GM23338 (cell line): ENCODE results near the gene SASH1. TPM values are rescaled to one million over a fixed set of nuclear protein-coding genes. Genes with fewer than 3 reads are reported as not detected.

Experiments
- ATAC-seq: fragments of 200-7000 bp; cut with Tn5 transposase; 3 replicates; pipeline ENCODE4 v1.9.1; 2020
- DNase-seq: peaks from one replicate; pipeline ENCODE4 v3.0.0-alpha.2; 2015; ENCODE audit warnings: low spot score
- H2AFZ ChIP-seq: fragments of 200-600 bp; sonication (generic); 2 replicates; pipeline ENCODE4 v1.8.0; 2016; ENCODE audit warnings: antibody characterized with exemption, mild to moderate bottlenecking, moderate library complexity
- H3F3A ChIP-seq: fragments of 200-600 bp; sonication (generic); replicated peaks from 2 replicates; pipeline ENCODE4 v1.8.0; 2017; ENCODE audit warnings: antibody characterized with exemption, mixed run types, low read depth
- H3K27ac ChIP-seq: fragments of 200-600 bp; sonication (generic); 2 replicates; pipeline ENCODE4 v1.6.1; 2016; ENCODE audit warnings: low read depth
- H3K27me3 ChIP-seq: fragments of 200-600 bp; sonication (generic); 2 replicates; pipeline ENCODE4 v1.8.0; 2016; ENCODE audit warnings: mild to moderate bottlenecking, mixed run types, moderate library complexity; ENCODE audit not compliant: insufficient read depth
- H3K36me3 ChIP-seq: fragments of 200-600 bp; sonication (generic); 2 replicates; pipeline ENCODE4 v1.8.0; 2016; ENCODE audit warnings: mild to moderate bottlenecking; ENCODE audit not compliant: insufficient read depth
- H3K4me1 ChIP-seq: fragments of 200-600 bp; sonication (generic); 2 replicates; pipeline ENCODE4 v1.8.0; 2016; ENCODE audit warnings: mild to moderate bottlenecking, moderate library complexity; ENCODE audit not compliant: insufficient read depth
- H3K4me2 ChIP-seq: fragments of 200-600 bp; sonication (generic); 2 replicates; pipeline ENCODE4 v1.7.1; 2017; ENCODE audit warnings: mixed run types
- H3K4me3 ChIP-seq: fragments of 200-600 bp; sonication (generic); 2 replicates; pipeline ENCODE4 v1.6.1; 2016; ENCODE audit warnings: mixed run types
- H3K79me2 ChIP-seq: fragments of 200-600 bp; sonication (generic); replicated peaks from 2 replicates; pipeline ENCODE4 v1.8.0; 2017; ENCODE audit warnings: mild to moderate bottlenecking; ENCODE audit not compliant: insufficient read depth
- H3K9me2 ChIP-seq: fragments of 200-600 bp; sonication (generic); 2 replicates; pipeline ENCODE4 v1.8.0; 2017; ENCODE audit not compliant: insufficient read depth
- H4K20me1 ChIP-seq: fragments of 200-600 bp; sonication (generic); replicated peaks from 2 replicates; pipeline ENCODE4 v1.8.0; 2017; ENCODE audit warnings: mild to moderate bottlenecking; ENCODE audit not compliant: insufficient read depth
- H3K27ac Mint-ChIP-seq: 2 replicates; pipeline ENCODE4 v1.8.0; 2020; ENCODE audit warnings: inconsistent platforms, mild to moderate bottlenecking, moderate library complexity, mixed read lengths
- H3K27me3 Mint-ChIP-seq: 3 replicates; pipeline ENCODE4 v1.8.0; 2022; ENCODE audit warnings: low read depth, mild to moderate bottlenecking, moderate library complexity, mixed read lengths, inconsistent platforms; ENCODE audit not compliant: insufficient read depth, poor library complexity
- H3K36me3 Mint-ChIP-seq: 3 replicates; pipeline ENCODE4 v1.8.0; 2021; ENCODE audit warnings: low read depth, mild to moderate bottlenecking, inconsistent platforms, moderate library complexity, mixed read lengths
- H3K4me1 Mint-ChIP-seq: 3 replicates; pipeline ENCODE4 v1.8.0; 2020; ENCODE audit warnings: mild to moderate bottlenecking, inconsistent platforms, mixed read lengths
- H3K4me3 Mint-ChIP-seq: 3 replicates; pipeline ENCODE4 v1.8.0; 2021; ENCODE audit warnings: moderate library complexity, mild to moderate bottlenecking, inconsistent platforms, mixed read lengths
- H3K9me3 Mint-ChIP-seq: 3 replicates; pipeline ENCODE4 v1.8.0; 2020; ENCODE audit warnings: moderate library complexity, mild to moderate bottlenecking, inconsistent platforms, mixed read lengths
- CREB1 ChIP-seq: fragments of 250-450 bp; sonication (Bioruptor Pico); IDR thresholded peaks from 2 replicates; pipeline ENCODE4 v1.5.0; 2020; ENCODE audit warnings: low read depth, mild to moderate bottlenecking, moderate library complexity
- EZH2 ChIP-seq: fragments of 200-600 bp; sonication (generic); IDR thresholded peaks from one replicate; pipeline ENCODE4 v1.8.0; 2017; ENCODE audit warnings: antibody characterized with exemption, mild to moderate bottlenecking, low read depth; ENCODE audit not compliant: unreplicated experiment
- EZH2phosphoT487 ChIP-seq: fragments of 200-600 bp; sonication (generic); IDR thresholded peaks from one replicate; pipeline ENCODE4 v1.8.1; 2018; ENCODE audit warnings: antibody characterized with exemption; ENCODE audit not compliant: unreplicated experiment
- JUNB ChIP-seq: IDR thresholded peaks from one replicate; pipeline ENCODE4 v1.6.1; 2016; ENCODE audit warnings: antibody characterized with exemption; ENCODE audit not compliant: unreplicated experiment
- NANOG ChIP-seq: IDR thresholded peaks from 2 replicates; pipeline ENCODE4 v1.6.1; 2016; ENCODE audit warnings: antibody characterized with exemption, borderline replicate concordance
- POLR2AphosphoS5 ChIP-seq: IDR thresholded peaks from 2 replicates; pipeline ENCODE4 v1.6.1; 2016; ENCODE audit warnings: antibody characterized with exemption, low read depth
- STAT1 ChIP-seq: IDR thresholded peaks from one replicate; pipeline ENCODE4 v1.6.1; 2016; ENCODE audit warnings: antibody characterized with exemption; ENCODE audit not compliant: unreplicated experiment
- ZNF114 ChIP-seq: fragments of 250-450 bp; sonication (Bioruptor Pico); IDR thresholded peaks from 2 replicates; pipeline ENCODE4 v1.5.0; 2020; ENCODE audit warnings: mild to moderate bottlenecking, moderate library complexity
- ZNF331 ChIP-seq: fragments of 250-450 bp; sonication (Bioruptor Pico); IDR thresholded peaks from 2 replicates; pipeline ENCODE4 v1.5.0; 2020; ENCODE audit warnings: low read depth, mild to moderate bottlenecking, moderate library complexity
- polyA plus RNA-seq: library from polyadenylated mRNA; unstranded; fragments of >200 nt; fragmentation: Nextera tagmentation; extraction: Ambion mirVana; gene quantifications from 2 replicates; pipeline ENCODE4 v1.2.1, GENCODE V29; 2016
- total RNA-seq: library from RNA; depleted of rRNA; stranded (reverse); fragments of >200 nt; shearing (Covaris generic); gene quantifications from 2 replicates; pipeline ENCODE4 v1.2.3, GENCODE V29; 2014
- TF ChIP-seq, protein P1 (sequence below): IDR thresholded peaks from one replicate; pipeline ENCODE4 v1.6.1; 2018; ENCODE audit warnings: antibody characterized with exemption; ENCODE audit not compliant: unreplicated experiment
- TF ChIP-seq, protein P2 (sequence below): fragments of 250-450 bp; sonication (Bioruptor Pico); IDR thresholded peaks from 2 replicates; pipeline ENCODE4 v1.5.0; 2020; ENCODE audit warnings: mild to moderate bottlenecking, moderate library complexity
- TF ChIP-seq, protein P3 (sequence below), 2 experiments: fragments of 200-600 bp in 1 of 2; sonication (generic) in 1 of 2; conservative IDR thresholded peaks; 2 replicates each; pipeline versions ENCODE4 v1.5.1 to v1.6.1; 2016 to 2017; ENCODE audit warnings: antibody characterized with exemption in 2 of 2, low read depth in 2 of 2, mild to moderate bottlenecking in 2 of 2, moderate library complexity in 1 of 2
- TF ChIP-seq, protein P4 (sequence below): IDR thresholded peaks from 2 replicates; pipeline ENCODE4 v1.6.1; 2016; ENCODE audit warnings: antibody characterized with exemption

The SASH1 gene
- total and polyA plus RNA-seq, 2 experiments from 2014 or later, result 8.2 to 30.2 TPM

DNA sequence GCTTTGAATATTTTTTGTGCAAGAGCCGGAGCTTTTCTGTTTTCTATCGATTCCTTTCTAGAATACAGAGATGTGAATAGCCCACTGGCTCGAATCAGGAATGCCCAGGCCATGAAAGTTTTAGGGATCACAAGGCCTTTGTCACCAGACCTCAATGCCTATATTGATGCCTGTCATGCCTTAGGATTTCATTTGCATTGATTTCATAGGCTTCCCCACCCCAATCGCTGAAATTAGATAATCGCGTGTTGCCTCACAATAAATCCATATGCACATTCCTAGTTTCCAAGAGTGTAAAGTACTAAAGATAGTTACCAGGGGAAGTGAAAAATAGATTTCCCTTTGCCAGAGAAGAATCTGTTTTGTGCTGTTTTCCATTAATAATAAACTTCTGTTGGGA, 150.8 kb downstream of the SASH1 start:
- Mint-ChIP-seq H3K9me3 (no peaks in the 10 kb centered on the region), H3K4me3 (no peak overlapping the region), H3K4me1 (no peaks in the 10 kb centered on the region), H3K27me3 (no peaks in the 10 kb centered on the region), H3K27ac (no peak overlapping the region), H3K36me3 (peaks cover 5% of the 10 kb centered on the region; the same call in 2 of the 3 replicates)
- 0 out of 2 replicates have a peak, but pooled peaks cover 5% of the 10 kb centered on the region for H4K20me1 ChIP-seq
- DNase-seq (no peak), ATAC-seq (no peak)
- peaks cover 3% of the 10 kb centered on the region; the same call in 1 of the 2 replicates for H3K4me1 ChIP-seq
- no peak overlapping the region for H3K4me3 ChIP-seq
- H3K9me2 ChIP-seq, result no peaks in the 10 kb centered on the region
- H2AFZ ChIP-seq, result no peak overlapping the region
- H3K4me2 ChIP-seq, result no peak overlapping the region
- H3K27me3 ChIP-seq, result no peaks in the 10 kb centered on the region
- H3K27ac ChIP-seq, result no peak overlapping the region
- no peaks in the 10 kb centered on the region for H3K79me2 ChIP-seq
- H3F3A ChIP-seq, result no peaks in the 10 kb centered on the region
- TF ChIP-seq, protein P1, sequence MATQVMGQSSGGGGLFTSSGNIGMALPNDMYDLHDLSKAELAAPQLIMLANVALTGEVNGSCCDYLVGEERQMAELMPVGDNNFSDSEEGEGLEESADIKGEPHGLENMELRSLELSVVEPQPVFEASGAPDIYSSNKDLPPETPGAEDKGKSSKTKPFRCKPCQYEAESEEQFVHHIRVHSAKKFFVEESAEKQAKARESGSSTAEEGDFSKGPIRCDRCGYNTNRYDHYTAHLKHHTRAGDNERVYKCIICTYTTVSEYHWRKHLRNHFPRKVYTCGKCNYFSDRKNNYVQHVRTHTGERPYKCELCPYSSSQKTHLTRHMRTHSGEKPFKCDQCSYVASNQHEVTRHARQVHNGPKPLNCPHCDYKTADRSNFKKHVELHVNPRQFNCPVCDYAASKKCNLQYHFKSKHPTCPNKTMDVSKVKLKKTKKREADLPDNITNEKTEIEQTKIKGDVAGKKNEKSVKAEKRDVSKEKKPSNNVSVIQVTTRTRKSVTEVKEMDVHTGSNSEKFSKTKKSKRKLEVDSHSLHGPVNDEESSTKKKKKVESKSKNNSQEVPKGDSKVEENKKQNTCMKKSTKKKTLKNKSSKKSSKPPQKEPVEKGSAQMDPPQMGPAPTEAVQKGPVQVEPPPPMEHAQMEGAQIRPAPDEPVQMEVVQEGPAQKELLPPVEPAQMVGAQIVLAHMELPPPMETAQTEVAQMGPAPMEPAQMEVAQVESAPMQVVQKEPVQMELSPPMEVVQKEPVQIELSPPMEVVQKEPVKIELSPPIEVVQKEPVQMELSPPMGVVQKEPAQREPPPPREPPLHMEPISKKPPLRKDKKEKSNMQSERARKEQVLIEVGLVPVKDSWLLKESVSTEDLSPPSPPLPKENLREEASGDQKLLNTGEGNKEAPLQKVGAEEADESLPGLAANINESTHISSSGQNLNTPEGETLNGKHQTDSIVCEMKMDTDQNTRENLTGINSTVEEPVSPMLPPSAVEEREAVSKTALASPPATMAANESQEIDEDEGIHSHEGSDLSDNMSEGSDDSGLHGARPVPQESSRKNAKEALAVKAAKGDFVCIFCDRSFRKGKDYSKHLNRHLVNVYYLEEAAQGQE, result no peak
- no peak for TF ChIP-seq STAT1
- no peak for TF ChIP-seq NANOG
- TF ChIP-seq ZNF331, result no peak
- no peak for TF ChIP-seq EZH2
- TF ChIP-seq, protein P2, sequence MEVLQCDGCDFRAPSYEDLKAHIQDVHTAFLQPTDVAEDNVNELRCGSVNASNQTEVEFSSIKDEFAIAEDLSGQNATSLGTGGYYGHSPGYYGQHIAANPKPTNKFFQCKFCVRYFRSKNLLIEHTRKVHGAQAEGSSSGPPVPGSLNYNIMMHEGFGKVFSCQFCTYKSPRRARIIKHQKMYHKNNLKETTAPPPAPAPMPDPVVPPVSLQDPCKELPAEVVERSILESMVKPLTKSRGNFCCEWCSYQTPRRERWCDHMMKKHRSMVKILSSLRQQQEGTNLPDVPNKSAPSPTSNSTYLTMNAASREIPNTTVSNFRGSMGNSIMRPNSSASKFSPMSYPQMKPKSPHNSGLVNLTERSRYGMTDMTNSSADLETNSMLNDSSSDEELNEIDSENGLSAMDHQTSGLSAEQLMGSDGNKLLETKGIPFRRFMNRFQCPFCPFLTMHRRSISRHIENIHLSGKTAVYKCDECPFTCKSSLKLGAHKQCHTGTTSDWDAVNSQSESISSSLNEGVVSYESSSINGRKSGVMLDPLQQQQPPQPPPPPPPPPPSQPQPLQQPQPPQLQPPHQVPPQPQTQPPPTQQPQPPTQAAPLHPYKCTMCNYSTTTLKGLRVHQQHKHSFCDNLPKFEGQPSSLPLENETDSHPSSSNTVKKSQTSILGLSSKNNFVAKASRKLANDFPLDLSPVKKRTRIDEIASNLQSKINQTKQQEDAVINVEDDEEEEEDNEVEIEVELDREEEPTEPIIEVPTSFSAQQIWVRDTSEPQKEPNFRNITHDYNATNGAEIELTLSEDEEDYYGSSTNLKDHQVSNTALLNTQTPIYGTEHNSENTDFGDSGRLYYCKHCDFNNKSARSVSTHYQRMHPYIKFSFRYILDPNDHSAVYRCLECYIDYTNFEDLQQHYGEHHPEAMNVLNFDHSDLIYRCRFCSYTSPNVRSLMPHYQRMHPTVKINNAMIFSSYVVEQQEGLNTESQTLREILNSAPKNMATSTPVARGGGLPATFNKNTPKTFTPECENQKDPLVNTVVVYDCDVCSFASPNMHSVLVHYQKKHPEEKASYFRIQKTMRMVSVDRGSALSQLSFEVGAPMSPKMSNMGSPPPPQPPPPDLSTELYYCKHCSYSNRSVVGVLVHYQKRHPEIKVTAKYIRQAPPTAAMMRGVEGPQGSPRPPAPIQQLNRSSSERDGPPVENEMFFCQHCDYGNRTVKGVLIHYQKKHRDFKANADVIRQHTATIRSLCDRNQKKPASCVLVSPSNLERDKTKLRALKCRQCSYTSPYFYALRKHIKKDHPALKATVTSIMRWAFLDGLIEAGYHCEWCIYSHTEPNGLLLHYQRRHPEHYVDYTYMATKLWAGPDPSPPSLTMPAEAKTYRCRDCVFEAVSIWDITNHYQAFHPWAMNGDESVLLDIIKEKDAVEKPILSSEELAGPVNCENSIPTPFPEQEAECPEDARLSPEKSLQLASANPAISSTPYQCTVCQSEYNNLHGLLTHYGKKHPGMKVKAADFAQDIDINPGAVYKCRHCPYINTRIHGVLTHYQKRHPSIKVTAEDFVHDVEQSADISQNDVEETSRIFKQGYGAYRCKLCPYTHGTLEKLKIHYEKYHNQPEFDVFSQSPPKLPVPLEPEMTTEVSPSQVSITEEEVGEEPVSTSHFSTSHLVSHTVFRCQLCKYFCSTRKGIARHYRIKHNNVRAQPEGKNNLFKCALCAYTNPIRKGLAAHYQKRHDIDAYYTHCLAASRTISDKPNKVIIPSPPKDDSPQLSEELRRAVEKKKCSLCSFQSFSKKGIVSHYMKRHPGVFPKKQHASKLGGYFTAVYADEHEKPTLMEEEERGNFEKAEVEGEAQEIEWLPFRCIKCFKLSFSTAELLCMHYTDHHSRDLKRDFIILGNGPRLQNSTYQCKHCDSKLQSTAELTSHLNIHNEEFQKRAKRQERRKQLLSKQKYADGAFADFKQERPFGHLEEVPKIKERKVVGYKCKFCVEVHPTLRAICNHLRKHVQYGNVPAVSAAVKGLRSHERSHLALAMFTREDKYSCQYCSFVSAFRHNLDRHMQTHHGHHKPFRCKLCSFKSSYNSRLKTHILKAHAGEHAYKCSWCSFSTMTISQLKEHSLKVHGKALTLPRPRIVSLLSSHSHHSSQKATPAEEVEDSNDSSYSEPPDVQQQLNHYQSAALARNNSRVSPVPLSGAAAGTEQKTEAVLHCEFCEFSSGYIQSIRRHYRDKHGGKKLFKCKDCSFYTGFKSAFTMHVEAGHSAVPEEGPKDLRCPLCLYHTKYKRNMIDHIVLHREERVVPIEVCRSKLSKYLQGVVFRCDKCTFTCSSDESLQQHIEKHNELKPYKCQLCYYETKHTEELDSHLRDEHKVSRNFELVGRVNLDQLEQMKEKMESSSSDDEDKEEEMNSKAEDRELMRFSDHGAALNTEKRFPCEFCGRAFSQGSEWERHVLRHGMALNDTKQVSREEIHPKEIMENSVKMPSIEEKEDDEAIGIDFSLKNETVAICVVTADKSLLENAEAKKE, result no peak
- no peak for TF ChIP-seq ZNF114 (CRISPR knock-in tag)
- TF ChIP-seq JUNB, result no peak
- TF ChIP-seq CREB1, result no peak
- no peak for TF ChIP-seq EZH2phosphoT487
- TF ChIP-seq, protein P3, sequence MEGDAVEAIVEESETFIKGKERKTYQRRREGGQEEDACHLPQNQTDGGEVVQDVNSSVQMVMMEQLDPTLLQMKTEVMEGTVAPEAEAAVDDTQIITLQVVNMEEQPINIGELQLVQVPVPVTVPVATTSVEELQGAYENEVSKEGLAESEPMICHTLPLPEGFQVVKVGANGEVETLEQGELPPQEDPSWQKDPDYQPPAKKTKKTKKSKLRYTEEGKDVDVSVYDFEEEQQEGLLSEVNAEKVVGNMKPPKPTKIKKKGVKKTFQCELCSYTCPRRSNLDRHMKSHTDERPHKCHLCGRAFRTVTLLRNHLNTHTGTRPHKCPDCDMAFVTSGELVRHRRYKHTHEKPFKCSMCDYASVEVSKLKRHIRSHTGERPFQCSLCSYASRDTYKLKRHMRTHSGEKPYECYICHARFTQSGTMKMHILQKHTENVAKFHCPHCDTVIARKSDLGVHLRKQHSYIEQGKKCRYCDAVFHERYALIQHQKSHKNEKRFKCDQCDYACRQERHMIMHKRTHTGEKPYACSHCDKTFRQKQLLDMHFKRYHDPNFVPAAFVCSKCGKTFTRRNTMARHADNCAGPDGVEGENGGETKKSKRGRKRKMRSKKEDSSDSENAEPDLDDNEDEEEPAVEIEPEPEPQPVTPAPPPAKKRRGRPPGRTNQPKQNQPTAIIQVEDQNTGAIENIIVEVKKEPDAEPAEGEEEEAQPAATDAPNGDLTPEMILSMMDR (conservative IDR thresholded peaks at IDR 0.05; ENCODE audit: low read depth in 2 of 2), result no peak
- TF ChIP-seq POLR2AphosphoS5, result no peak
- TF ChIP-seq, protein P4, sequence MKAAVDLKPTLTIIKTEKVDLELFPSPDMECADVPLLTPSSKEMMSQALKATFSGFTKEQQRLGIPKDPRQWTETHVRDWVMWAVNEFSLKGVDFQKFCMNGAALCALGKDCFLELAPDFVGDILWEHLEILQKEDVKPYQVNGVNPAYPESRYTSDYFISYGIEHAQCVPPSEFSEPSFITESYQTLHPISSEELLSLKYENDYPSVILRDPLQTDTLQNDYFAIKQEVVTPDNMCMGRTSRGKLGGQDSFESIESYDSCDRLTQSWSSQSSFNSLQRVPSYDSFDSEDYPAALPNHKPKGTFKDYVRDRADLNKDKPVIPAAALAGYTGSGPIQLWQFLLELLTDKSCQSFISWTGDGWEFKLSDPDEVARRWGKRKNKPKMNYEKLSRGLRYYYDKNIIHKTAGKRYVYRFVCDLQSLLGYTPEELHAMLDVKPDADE, result no peak
- no peaks in the 10 kb centered on the region for H3K36me3 ChIP-seq
